ENCODE data around the gene PRDM1.

Gene PRDM1

DNA sequence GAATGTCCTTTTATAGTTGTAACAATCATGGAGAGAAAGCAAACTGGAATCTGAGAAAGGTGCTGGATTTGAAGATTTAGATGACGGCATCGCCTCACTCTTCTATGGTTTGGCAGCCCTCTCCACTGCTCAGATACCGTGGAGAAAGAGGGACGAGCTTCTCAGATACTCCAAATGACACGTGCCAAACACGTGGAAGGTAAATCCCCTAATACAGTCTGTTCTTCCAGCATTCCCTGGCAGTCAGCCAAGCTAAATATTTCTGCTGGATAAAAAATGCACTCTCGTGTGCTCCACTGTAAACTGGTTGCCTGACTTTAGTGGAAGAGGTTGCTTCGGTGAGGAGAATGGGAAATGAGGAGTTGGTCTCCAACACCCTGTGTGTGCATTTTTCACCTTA is 16.7 kb upstream of the PRDM1 start:
- FAIRE-seq (no peak), DNase-seq (ENCODE audit: insufficient read length, low spot score) (no peak)
- TF ChIP-seq, protein P1, sequence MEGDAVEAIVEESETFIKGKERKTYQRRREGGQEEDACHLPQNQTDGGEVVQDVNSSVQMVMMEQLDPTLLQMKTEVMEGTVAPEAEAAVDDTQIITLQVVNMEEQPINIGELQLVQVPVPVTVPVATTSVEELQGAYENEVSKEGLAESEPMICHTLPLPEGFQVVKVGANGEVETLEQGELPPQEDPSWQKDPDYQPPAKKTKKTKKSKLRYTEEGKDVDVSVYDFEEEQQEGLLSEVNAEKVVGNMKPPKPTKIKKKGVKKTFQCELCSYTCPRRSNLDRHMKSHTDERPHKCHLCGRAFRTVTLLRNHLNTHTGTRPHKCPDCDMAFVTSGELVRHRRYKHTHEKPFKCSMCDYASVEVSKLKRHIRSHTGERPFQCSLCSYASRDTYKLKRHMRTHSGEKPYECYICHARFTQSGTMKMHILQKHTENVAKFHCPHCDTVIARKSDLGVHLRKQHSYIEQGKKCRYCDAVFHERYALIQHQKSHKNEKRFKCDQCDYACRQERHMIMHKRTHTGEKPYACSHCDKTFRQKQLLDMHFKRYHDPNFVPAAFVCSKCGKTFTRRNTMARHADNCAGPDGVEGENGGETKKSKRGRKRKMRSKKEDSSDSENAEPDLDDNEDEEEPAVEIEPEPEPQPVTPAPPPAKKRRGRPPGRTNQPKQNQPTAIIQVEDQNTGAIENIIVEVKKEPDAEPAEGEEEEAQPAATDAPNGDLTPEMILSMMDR (IDR thresholded peaks at IDR 0.05; ENCODE audit: insufficient read depth, missing control alignments), result no peak

DNA sequence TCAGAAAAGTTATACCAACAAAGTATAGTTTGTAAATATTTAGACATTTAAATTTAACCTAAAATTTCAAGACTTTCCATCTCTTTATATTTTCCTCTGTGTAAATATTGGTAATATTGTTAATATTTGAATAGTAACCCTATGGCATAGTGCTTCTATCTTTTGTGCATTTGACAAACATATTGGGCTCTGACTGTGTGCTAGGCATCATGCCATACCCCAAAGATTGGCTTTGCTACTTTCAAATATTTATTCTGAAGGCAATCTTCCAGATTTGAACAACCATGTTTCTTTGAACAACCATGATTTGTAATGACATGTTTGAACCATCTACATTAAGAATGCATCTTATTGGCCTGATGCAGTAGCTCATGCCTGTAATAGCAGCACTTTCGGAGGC is 15.5 kb upstream of the PRDM1 start:
- DNase-seq (ENCODE audit: insufficient read length, low spot score) (no peak), FAIRE-seq (no peak)
- TF ChIP-seq, protein P1 (IDR thresholded peaks at IDR 0.05; ENCODE audit: insufficient read depth, missing control alignments), result no peak

DNA sequence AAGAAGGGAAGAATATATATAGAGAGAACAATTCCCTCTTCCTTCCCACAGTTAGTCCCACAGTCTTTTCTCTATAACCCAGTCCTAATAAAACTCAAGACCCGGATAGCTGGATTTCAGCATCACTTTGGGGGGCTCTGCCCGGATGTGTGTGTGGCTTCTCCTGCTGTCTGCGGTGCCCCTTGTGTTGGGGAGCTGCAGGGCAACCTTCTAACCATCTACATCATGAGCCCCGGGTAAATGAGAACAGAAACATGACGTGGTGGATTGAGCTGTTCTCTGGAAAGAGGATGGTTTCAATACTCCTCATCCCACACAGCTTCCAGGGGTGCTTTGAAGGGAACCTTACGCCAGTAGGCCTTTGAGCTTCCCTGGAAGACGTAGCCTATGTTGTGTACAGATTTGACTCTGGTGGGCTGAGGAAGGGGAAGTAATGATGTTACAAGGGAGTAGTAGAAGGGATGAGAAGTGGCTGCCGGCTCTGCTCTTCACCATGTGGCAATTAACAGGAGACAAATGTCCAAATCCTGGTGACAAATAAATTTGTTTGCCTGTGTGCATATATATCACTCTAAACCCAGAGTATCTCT is 13.5 kb upstream of the PRDM1 start:
- DNase-seq (ENCODE audit: insufficient read length, low spot score) (no peak), FAIRE-seq (no peak)
- TF ChIP-seq, protein P1 (IDR thresholded peaks at IDR 0.05; ENCODE audit: insufficient read depth, missing control alignments), result no peak

DNA sequence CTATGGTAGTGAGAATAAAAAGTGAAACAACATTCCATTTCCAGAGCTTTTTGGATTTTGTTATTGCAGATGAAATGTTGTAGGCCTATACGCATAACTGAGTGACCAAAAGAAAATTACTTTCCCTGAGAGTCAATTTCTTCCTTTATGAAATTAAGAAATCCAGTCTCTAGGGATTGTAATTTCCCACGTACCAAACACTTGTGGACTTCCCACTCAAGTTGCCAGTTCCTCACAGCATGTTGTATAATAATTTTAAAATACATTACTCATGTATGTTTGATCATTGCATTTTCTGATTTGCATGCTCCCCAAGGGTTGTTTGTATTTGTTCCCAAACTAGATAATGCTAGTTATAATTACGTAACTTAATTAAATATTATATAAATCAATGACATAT is 12.0 kb upstream of the PRDM1 start:
- no peak for FAIRE-seq
- DNase-seq (ENCODE audit: insufficient read length, low spot score), result no peak
- TF ChIP-seq, protein P1 (IDR thresholded peaks at IDR 0.05; ENCODE audit: insufficient read depth, missing control alignments), result no peak

DNA sequence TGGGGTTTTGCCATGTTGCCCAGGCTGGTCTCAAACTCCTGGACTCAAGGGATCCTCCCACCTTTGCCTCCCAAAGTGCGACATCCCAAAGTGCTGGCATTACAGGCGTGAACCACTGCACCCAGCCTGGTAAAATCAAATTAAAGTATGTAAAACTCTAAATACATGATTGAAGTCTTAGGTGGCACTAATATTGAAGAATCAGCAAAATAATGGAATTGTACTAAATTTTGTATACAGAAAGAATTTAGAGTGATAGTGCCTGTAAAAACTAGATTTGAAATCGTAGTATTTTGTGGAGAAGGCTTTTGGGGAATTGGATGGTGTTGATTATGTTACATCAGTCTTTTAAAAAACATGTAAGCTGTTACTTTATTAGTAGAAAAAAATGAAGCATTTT is 10.0 kb upstream of the PRDM1 start:
- no peak for DNase-seq (ENCODE audit: insufficient read length, low spot score)

DNA sequence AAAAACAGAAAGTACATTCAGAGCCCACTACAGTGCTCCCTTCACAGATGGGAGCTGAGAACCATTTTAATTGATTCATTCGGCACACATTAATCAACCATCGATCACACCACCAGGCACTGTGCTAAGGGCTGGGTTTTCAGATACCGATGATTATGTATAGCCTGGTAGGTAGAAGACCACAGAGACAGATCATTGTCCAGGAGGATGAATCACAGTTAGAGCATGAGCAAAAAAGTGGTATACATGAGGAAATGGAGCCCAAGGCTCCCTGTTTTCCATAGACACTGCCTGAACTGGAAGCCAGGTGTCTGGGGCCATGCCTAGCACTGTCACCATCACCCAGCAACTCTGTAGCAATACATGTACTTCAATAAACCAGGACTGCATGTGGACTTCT is 9.0 kb upstream of the PRDM1 start:
- TF ChIP-seq, protein P1 (IDR thresholded peaks at IDR 0.05; ENCODE audit: insufficient read depth, missing control alignments), result no peak
- DNase-seq (ENCODE audit: insufficient read length, low spot score) (no peak), FAIRE-seq (no peak)

More for the DNA sequence above, 10.0 kb upstream of the PRDM1 start:
- no peak for FAIRE-seq
- TF ChIP-seq, protein P1 (IDR thresholded peaks at IDR 0.05; ENCODE audit: insufficient read depth, missing control alignments), result no peak

DNA sequence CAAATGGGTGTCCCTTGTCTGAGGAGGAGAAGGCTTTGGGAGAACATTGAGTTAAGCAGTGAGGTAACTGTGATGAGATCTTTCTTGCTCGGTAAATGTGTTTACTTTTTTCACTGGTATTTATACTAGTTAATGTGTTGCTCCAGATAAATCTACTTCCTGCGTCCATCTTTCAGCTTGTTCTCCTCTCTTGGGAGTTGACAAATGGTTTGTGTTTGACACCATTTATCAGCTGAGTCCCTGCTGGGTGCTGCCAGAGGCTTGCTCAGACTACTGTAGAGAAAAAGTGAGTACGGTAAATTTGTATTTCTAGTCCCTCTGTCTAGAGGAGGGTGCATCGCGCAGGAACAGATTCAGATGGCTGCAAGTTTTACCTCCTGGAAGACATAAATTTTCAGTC is 8.3 kb upstream of the PRDM1 start:
- DNase-seq (ENCODE audit: insufficient read length, low spot score) (no peak), FAIRE-seq (no peak)
- TF ChIP-seq, protein P1 (IDR thresholded peaks at IDR 0.05; ENCODE audit: insufficient read depth, missing control alignments), result no peak
